ENCODE data around the gene PROB1.

Gene PROB1

GRCh38 chr5:139341689-139342422, 53.0 kb downstream of the PROB1 start, which contains the start of gene PAIP2:
Gene PAIP2 (plus strand): TSS chr5:139341854. CDS start chr5:139363785, 21,931 bp downstream.
- peak; percentile 96 for DNase-seq (ENCODE audit: low read depth)

- no peak for DNase-seq (ENCODE audit: low read depth)
Measured at GRCh38 chr5:139341187-139341688, 53.7 kb downstream of the PROB1 start.

All from amniotic epithelial cell (primary cell).